ENCODE results near the gene NR1D2.

Gene NR1D2

GRCh38 chr3:23964537-23965235, 19.6 kb downstream of the NR1D2 start:
- DNase-seq: no peak

DNA sequence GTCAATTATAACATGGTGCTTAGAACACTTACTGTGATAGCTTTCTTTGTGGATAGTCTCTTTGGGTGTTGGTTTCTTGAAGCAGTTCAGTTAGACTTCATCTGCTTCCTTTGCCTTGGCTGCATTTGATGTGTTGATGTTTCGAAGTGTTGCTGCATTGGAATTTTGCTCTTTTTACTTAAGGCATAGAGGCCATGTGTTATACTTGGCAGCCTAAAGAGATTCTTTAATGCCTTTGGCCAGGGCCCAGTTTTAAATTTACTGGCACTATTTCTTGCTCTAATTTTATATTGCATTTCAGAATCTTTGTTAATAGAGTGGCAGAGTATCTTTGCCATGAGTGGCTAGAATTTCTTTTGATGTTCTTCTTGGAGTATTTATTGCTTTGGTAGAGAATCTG, 21.2 kb downstream of the NR1D2 start:
- no peak for DNase-seq

DNA sequence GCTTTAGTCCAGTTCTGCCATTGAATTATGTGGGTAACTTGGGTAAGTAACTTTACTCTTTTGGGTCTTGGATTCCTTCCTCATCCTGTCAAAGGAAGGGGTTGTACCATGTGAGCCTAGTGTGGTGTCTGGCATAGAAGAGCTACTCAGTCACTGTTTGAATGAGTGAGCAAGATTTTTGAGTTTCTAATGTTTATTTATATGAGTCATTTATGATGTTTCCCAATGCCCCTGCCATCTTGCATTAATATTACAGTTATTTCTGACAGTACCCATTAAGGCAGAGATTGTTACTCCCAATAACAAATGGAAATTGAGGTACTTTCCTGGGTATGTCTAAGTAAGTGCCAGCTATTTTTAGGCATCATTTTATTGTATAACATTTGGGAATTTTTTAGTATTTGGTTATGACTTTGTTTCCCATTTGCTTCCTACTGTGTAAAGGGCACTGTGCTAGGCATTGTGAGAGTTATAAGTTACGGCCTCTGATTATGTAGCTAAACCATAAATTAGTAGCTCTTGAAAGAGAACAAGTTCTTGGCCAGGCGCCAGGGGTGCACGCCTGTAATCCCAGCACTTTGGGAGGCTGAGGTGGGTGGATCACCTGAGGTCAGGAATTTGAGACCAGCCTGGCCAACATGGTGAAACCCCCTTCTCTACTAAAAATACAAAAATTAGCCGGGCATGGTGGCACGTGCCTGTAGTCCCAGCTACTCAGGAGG, 23.5 kb downstream of the NR1D2 start:
- no peak for DNase-seq

DNA sequence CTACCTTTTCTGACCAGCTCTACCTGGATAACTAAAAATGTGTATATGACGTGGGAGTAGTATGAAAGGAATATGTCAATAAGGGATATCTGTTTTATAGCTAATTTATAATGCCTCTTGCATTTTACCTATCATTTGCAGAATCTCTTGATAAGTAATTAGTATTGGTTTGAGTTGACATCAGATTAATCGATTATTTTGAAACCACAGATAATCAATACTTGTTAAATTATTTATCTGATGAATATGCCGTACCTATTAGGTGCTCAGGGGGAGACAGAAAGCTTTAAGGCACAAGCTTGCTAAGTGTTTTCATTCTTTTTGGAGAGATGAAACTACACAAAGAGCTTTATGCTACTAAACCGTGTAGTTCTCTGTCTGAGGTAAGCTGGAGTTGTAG, 24.3 kb downstream of the NR1D2 start:
- no peak for DNase-seq

DNA sequence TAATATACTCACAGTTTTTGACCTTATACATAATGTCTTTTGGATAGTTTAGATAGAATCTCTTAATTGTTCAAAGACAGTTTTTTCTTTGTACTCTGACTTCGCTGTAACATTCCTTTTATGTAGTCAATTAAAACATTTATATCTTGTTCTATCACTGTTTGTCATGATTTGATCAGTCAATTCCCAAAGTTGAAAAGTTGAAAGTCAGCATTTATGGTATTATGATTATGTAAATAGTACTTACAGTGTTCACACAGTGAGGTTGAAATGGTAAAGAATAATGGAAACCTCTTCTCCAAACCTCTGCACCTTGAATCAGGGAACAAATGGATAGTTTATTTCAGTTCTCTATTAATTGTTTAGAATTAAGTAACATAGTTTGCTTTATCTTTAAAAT, 26.6 kb downstream of the NR1D2 start:
- DNase-seq: no peak

DNA sequence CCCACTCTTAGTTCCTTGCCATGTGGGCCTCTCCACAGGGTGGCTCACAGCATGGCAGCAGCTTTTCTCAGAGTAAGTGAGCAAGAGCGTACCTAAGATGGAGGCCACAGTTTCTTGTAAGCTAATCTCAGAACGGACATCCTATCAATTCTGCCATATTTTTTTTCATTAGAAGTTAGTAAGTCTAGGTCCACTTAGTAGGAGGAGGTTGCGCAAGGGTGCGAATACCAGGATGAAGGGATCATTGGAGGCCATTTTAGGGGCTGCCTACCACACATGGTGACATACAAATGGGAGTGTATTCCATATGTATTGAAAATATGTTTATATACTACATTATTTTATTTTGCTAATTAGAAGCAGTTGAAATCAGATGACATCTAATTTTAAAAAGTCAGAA, 31.5 kb downstream of the NR1D2 start:
- DNase-seq: no peak

GRCh38 chr3:23979569-23979968, 34.5 kb downstream of the NR1D2 start:
- no peak for DNase-seq

- DNase-seq: peak in 9 of 58 donors; percentile 2 to 27 (median 14)
These were observed 36.0 kb downstream of the NR1D2 start for GRCh38 chr3:23981136-23981535.

DNA sequence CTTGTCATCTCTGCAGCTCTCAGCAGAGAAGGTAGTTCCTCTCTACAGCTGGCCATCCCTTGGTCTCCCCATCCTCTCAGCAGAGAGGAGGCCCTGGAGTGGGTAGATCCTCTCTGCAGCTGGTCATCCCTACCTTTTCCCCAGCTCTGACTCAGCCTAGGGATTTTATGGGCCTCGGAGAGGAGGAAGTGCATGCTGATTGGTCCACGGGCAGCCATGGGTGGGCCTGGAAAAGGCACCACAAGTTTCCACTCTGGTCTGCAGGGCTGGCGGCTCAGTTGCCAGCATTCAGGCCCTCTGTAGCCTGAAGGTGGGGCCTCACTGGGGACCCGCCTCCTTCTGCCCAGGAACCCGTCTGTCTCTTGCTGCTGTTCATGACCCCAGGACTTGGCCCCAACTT, 36.9 kb downstream of the NR1D2 start:
- no peak for DNase-seq

DNA sequence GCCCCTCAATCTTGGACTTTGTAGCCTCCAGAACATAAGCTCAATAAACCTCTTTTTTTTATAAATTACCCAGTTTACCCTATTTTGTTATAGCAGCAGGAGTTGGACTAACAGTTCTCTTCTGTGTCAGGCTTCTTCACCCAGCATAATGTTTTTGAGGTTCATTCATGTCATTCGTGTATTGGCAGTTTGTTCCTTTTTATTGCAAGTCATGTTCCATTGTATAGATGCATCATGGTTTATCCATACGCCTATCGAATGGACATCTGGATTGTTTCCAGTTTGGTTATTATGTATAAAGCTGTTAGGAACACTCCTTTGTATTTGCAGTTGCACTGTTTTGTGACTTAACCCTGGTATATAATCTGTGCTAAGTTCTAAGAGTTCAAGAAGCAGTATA, 39.8 kb downstream of the NR1D2 start:
- DNase-seq: no peak

- no peak for DNase-seq
These were observed 40.9 kb downstream of the NR1D2 start for GRCh38 chr3:23985747-23986544.

GRCh38 chr3:23987356-23987755, 42.3 kb downstream of the NR1D2 start:
- DNase-seq: no peak

DNA sequence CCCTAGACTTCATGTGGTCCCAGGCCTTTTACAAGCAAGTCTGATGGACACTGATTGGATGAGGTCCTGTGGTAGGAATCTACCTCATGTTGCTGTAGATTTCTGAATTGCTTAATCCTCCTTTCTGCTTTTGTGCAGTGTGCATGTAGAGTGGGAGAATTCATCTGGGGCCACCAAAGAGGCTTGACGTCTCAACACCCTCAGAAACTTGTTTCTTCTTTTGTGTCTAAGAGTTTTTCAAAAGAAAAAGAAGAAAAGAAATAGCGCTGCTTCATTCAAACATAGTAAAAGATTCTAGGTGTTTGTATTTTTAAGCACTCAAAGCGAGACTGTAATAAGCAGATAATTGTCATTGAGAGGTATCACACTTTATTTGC, 46.2 kb downstream of the NR1D2 start:
- DNase-seq: peak in 1 of 58 donors; percentile 59

DNA sequence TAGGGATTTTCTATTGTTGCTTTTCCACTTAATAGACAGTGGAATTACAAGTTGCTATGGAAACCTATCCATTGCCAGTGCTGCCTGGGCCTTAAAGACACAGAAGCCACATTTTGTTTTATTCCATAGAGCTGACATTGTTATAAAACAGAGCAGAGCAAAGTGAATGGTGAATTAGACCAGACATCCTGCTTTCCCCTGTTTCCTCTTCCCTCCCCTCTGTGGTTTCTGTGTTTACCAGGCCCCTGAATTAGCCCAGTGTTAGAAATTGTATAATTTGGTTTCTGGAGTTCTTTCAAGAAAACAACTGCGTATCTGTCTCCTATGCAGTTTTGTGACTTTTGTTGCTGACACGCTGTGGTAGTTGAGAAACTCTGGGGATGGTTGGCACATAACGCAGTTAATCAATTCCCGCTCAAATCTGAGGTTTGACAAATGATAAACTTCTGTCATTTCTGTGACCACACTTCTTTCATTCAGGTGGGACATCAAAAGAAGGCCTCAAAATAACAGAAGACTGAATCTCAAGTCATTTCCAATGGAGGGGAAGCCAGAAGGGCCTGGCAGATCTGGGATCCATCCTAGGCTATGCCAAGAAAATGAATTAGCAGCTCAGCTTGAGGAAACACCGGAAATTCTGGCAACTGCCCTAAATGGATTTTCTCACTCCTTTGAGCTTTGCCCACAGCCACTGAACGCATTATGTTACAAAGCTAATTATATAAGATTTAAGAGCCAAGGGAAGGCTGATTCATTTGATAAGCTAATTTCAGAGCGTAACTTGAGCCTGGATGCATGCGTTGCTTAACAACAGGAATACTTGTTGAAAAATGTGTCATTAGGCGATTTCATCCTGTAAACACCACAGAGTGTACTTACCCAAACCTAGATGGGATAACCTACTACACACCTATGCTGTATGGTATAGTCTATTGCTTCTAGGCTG, 46.9 kb downstream of the NR1D2 start:
- DNase-seq: peak in 41 of 58 donors; percentile 8 to 87 (median 48)

GRCh38 chr3:23993556-23994243, 48.6 kb downstream of the NR1D2 start:
- DNase-seq: peak in 6 of 58 donors; percentile 6 to 31 (median 18)

- no peak for DNase-seq
These were observed 49.1 kb downstream of the NR1D2 start for GRCh38 chr3:23994244-23994569.

DNA sequence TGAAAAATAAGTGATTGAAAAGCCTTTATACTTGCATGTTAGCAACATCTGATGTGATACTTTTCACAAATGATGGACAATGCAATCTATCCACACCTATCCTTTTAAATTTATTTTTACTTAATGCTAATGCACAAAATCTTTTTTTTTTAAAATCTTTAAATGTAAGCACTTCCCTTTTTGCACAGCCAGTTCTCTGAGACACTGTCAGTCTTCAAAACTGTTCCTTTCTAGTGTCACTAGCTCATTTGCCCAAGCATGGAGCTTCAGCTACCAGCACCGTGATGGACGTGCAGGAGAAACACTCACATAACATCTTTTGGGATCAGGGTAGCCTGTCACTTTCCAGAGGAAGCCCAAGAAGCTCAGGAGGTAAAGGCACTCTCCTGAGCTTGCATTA, 50.1 kb downstream of the NR1D2 start:
- no peak for DNase-seq

DNA sequence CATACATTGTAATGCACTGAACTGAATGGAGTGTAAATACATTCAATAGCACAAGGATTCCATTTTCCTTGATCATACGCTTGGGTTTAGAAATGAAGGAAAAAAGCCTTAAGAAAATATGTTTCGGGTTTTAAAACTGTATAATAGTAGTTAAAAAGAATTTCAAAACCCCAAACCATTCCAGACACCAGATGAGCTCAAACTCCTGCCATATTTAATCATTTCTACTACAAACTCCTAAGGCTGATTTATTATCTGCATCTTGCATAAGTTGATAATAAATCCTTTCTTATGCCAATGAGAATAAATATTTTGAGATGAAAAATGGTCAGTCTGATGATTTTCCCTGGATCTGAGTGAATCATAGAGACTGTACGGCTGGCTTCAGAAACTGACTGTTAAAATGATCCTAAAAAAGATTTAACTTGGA, 51.0 kb downstream of the NR1D2 start:
- no peak for DNase-seq

DNA sequence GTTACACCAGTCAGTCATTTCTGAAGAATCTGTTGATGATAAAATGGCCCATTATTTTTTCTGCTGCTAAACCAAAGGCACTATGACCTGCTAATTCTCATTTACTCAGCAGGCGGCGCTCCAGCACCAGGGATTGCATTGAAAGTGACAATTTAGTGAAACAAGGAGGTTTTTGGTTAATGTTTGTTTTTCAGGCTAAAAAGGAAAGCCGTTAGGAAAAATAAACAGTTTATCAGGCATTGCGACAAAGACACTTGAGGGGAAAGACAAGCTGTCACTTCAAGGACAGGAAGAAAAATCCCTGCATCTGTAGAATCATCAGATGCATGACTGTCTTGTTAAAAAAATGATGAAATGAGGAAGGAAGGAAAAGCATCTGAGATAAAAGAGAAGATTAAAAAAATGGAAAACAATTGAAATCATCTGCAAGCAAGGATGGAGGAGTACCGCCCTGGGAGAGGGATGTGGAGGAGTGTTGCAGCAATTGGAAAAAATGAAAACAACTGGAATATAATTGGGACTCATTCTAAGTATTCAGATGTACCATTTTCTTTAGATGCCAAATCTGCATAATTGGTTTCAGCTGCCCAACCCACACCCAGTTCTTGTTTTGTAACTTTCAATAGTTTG, 54.0 kb downstream of the NR1D2 start:
- DNase-seq: peak in 55 of 58 donors; percentile 10 to 91 (median 59)

- DNase-seq: no peak
These were observed 57.0 kb downstream of the NR1D2 start for GRCh38 chr3:24002129-24002528.
